SJSA1 (cell line): ENCODE data around the gene PNPLA2. TPM values are rescaled to one million over a fixed set of nuclear protein-coding genes. Genes with fewer than 3 reads are reported as not detected.

Experiments
- DNase-seq, 2 experiments: peaks; one replicate each; pipeline ENCODE4 v3.0.0-alpha.2; 2015 to 2020; ENCODE audit warnings: low spot score in 2 of 2, low read depth in 1 of 2
- H3K27ac ChIP-seq: fragments of 250-450 bp; sonication (Bioruptor Pico); 2 replicates; pipeline ENCODE4 v1.5.1; 2020; ENCODE audit warnings: mild to moderate bottlenecking, moderate library complexity
- H3K27me3 ChIP-seq: fragments of 250-450 bp; sonication (Bioruptor Pico); replicated peaks from 2 replicates; pipeline ENCODE4 v1.5.1; 2020; ENCODE audit warnings: mild to moderate bottlenecking, moderate library complexity
- H3K36me3 ChIP-seq: fragments of 250-450 bp; sonication (Bioruptor Pico); 2 replicates; pipeline ENCODE4 v1.5.1; 2020; ENCODE audit warnings: mild to moderate bottlenecking
- H3K4me1 ChIP-seq: fragments of 250-450 bp; sonication (Bioruptor Pico); replicated peaks from 2 replicates; pipeline ENCODE4 v1.6.1; 2021; ENCODE audit warnings: mild to moderate bottlenecking
- H3K4me3 ChIP-seq: fragments of 250-450 bp; sonication (Bioruptor Pico); 2 replicates; pipeline ENCODE4 v1.5.1; 2020; ENCODE audit warnings: mild to moderate bottlenecking
- H3K9me3 ChIP-seq: fragments of 250-450 bp; sonication (Bioruptor Pico); replicated peaks from 2 replicates; pipeline ENCODE4 v1.5.1; 2020; ENCODE audit warnings: mild to moderate bottlenecking
- total RNA-seq: library from RNA; depleted of rRNA; stranded (reverse); fragments of >200 nt; shearing (Covaris generic); gene quantifications from 2 replicates; pipeline ENCODE4 v1.2.3, GENCODE V29; 2014

The PNPLA2 gene
- total RNA-seq, 1 experiment from 2014 or later = 5.0 TPM

GRCh38 chr11:831961-832528 lies 13.3 kb downstream of the PNPLA2 start:
- Histone ChIP-seq H3K27ac (no peak overlapping the region), H3K4me1 (peaks cover 47% of the 10 kb centered on the region), H3K36me3 (peaks cover 15% of the 10 kb centered on the region)

DNA sequence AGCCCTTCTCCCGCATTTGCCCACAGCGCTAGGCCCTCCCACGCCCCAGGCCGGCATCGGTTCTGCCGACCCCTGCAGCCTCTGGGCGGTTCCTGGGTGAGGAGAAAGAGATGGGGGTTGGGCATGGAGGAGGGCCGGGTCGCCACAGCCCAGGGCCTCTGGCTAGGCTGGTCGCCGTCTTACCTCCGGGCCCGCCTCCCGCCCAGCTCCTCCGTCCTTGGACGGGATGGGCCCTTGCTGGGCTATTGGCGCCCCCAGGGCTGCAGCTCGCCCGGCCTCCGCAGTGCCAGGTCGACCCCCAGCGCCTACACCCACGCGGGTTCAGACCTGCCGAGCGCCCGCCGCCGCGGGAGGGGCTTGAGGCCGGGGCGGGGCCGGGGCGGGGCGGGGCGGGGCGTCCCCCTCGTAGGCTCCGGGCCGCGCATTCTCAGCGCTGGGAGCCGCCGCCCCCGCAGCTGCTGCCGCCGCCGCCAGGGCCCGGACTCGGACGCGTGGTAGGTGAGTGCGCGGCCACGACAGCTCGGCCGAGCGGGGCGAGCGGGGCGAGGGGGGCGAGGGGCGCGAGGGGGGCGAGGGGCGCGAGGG lies 13.9 kb downstream of the PNPLA2 start, which contains the start of gene CD151:
CD151 (plus strand) TSS at position 424 of the 585 bp plus-strand sequence. CDS start 3,118 bp downstream, outside the sequence.
- DNase-seq = no peak
- H3K9me3 ChIP-seq = no peaks in the 10 kb centered on the region
- H3K27me3 ChIP-seq = peaks cover 22% of the 10 kb centered on the region
- H3K27ac ChIP-seq = peak within 1 kb of the TSS; percentile 57
- H3K4me3 ChIP-seq = peak within 1 kb of the TSS; percentile 80
- H3K36me3 ChIP-seq = peaks cover 21% of the 10 kb centered on the region
- H3K4me1 ChIP-seq = peaks cover 47% of the 10 kb centered on the region

More at GRCh38 chr11:831961-832528, 13.3 kb downstream of the PNPLA2 start:
- H3K27me3 ChIP-seq = peaks cover 22% of the 10 kb centered on the region
- H3K4me3 ChIP-seq = peak overlapping the region; percentile 80
- DNase-seq = no peak
- H3K9me3 ChIP-seq = no peaks in the 10 kb centered on the region

DNA sequence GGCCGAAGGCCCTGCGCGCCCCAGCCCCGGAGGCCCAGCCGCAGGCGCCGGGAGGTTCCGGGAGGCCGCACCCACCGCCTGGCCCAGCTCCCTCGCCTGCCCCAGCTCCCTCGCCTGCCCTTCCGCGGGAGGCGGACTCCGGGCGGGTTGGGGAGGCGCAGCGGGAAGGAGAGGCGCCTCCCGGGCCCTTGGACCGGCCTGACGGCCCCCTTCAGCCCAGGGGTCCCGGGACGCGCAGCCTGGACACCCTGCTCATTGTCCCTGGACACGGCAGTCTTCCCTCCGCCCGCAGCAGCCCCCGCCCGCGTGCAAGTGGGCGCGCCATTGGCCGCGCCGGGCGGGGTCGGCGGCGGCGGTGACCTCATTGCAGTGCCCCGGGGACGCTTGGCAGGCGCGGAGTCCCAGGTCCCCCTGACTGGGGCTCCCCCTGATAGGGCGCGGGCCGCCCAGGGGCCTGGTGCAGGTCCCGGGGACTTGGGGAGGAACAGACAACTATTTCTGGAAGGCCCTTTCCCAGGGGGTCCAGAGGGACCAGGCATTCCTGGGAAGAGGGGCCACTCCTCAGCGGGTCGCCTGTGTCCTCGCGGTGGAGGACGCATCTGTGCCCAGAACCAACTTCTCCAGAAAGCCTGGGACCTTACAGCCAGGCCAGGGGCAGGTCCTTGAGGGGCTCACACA lies 14.5 kb downstream of the PNPLA2 start:
- peak in 1 of 2 experiments; percentile 71 for DNase-seq
- Histone ChIP-seq H3K9me3 (no peaks in the 10 kb centered on the region), H3K27me3 (peaks cover 22% of the 10 kb centered on the region), H3K36me3 (peaks cover 25% of the 10 kb centered on the region), H3K4me3 (peak overlapping the region; percentile 80), H3K27ac (peak overlapping the region; percentile 57), H3K4me1 (peaks cover 50% of the 10 kb centered on the region)

GRCh38 chr11:833849-834311 lies 15.2 kb downstream of the PNPLA2 start:
- Histone ChIP-seq H3K9me3 (no peaks in the 10 kb centered on the region), H3K36me3 (peaks cover 31% of the 10 kb centered on the region), H3K4me3 (peak overlapping the region; percentile 80), H3K4me1 (peaks cover 50% of the 10 kb centered on the region), H3K27ac (peak overlapping the region; percentile 57), H3K27me3 (peaks cover 21% of the 10 kb centered on the region)
- no peak for DNase-seq

DNA sequence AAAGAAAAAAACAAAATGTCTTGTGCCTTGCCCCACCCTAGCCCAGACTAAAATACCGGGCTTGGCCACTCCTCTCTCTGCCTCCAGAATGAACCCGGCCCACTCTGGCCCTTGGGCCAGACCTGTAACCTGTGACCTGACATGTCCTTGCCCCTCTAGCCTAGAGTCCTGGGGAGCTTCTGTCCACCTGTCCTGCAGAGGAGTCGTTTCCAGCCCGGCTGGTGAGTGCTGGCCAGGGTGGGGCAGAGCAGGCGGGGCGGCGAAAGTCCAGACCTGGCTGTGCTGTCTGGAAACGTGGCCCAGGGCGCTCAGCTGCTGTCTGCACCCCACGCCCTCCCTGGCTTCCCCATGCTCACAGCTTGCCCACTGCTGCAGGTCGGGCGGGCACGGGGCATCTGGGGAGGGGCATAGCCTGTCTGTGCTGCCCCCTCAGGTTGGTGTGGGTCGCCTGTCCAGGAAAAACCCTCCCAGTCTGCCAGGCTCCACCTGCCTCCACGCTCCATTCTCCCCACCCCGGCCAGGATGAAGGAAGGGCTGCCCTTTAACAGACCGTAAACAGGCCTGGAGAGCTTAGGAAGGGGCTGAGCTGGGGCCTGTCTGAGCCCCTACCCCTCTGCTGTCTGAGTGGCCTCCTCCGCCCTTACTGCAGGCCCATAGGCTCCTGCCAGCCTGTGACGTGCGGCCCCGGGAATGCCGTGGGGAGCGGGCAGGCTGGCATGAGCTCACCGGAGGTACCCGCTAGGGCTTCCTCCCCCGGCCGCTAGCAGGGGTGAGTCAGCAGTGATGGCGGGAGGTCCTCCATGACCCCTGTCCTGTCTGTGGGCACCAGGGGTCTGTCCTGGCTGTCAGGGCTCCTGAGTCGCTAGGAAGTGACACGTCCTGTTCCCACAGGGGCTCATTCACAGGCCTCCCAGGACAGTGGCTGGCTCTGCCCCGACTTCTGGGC lies 15.9 kb downstream of the PNPLA2 start:
- H3K27me3 ChIP-seq = peaks cover 14% of the 10 kb centered on the region
- peaks cover 39% of the 10 kb centered on the region for H3K36me3 ChIP-seq
- H3K4me3 ChIP-seq = peak overlapping the region; percentile 0; the same call in 1 of the 2 replicates
- H3K27ac ChIP-seq = peak overlapping the region; percentile 57
- DNase-seq = peak; percentile 84 to 88
- no peaks in the 10 kb centered on the region for H3K9me3 ChIP-seq
- H3K4me1 ChIP-seq = peaks cover 48% of the 10 kb centered on the region

DNA sequence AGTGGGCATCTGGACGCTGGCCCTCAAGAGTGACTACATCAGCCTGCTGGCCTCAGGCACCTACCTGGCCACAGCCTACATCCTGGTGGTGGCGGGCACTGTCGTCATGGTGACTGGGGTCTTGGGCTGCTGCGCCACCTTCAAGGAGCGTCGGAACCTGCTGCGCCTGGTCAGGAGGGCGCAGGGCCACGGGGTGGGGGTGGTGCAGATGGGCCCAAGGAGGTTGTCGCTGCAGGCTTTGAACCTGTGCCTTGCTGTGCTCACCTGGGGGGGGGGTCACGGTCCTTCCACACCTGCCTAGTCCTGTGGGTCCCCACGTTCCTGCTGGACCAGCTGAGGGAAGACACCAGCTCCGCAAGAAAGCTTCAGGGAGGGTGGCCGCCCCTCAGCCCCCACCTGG lies 17.6 kb downstream of the PNPLA2 start:
- H3K27ac ChIP-seq = no peak overlapping the region
- peaks cover 55% of the 10 kb centered on the region for H3K36me3 ChIP-seq
- no peak overlapping the region for H3K4me3 ChIP-seq
- DNase-seq = no peak
- no peaks in the 10 kb centered on the region for H3K27me3 ChIP-seq
- H3K9me3 ChIP-seq = no peaks in the 10 kb centered on the region
- peaks cover 41% of the 10 kb centered on the region for H3K4me1 ChIP-seq

- Histone ChIP-seq H3K36me3 (peaks cover 58% of the 10 kb centered on the region), H3K4me1 (peaks cover 40% of the 10 kb centered on the region), H3K27me3 (no peaks in the 10 kb centered on the region), H3K27ac (no peak overlapping the region), H3K9me3 (no peaks in the 10 kb centered on the region), H3K4me3 (no peak overlapping the region)
- no peak for DNase-seq
These were observed 18.0 kb downstream of the PNPLA2 start for GRCh38 chr11:836700-837099.

DNA sequence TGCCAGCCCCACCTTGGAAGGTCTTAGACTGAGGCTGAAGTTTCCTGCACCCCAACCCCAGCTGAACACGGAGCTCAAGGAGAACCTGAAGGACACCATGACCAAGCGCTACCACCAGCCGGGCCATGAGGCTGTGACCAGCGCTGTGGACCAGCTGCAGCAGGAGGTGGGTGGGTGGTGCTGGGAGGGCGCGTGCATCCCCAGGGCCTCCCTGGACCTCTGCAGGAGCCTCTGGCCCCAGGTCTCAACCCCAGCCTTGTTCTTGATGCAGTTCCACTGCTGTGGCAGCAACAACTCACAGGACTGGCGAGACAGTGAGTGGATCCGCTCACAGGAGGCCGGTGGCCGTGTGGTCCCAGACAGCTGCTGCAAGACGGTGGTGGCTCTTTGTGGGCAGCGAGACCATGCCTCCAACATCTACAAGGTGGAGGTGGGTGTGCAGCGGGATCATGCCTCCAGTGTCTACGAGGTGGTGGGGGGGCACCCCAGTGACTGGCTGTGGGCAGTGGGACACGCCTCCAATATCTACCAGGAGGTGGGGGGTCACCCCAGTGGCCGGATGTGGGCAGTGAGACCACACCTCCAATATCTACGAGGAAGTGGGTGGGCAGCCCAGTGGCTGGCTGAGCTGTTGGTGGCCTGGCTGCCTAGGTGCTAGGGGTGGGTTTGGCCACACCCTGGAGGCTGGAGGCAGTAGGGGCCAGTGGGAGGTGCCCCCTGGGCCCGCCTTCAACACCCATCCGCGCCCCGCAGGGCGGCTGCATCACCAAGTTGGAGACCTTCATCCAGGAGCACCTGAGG lies 18.7 kb downstream of the PNPLA2 start:
- Histone ChIP-seq H3K27ac (no peak overlapping the region), H3K4me3 (no peak overlapping the region), H3K4me1 (peaks cover 34% of the 10 kb centered on the region), H3K9me3 (no peaks in the 10 kb centered on the region), H3K36me3 (peaks cover 64% of the 10 kb centered on the region), H3K27me3 (no peaks in the 10 kb centered on the region)
- DNase-seq = no peak

GRCh38 chr11:837990-838307 lies 19.2 kb downstream of the PNPLA2 start:
- H3K27me3 ChIP-seq = no peaks in the 10 kb centered on the region
- H3K9me3 ChIP-seq = no peaks in the 10 kb centered on the region
- peaks cover 67% of the 10 kb centered on the region for H3K36me3 ChIP-seq
- no peak overlapping the region for H3K27ac ChIP-seq
- DNase-seq = no peak
- H3K4me1 ChIP-seq = peaks cover 31% of the 10 kb centered on the region
- no peak overlapping the region for H3K4me3 ChIP-seq

GRCh38 chr11:838441-839279 lies 19.9 kb downstream of the PNPLA2 start:
- peaks cover 64% of the 10 kb centered on the region for H3K36me3 ChIP-seq
- no peaks in the 10 kb centered on the region for H3K27me3 ChIP-seq
- H3K27ac ChIP-seq = no peak overlapping the region
- H3K9me3 ChIP-seq = no peaks in the 10 kb centered on the region
- DNase-seq = no peak
- no peak overlapping the region for H3K4me3 ChIP-seq
- peaks cover 29% of the 10 kb centered on the region for H3K4me1 ChIP-seq

GRCh38 chr11:839280-839623 lies 20.5 kb downstream of the PNPLA2 start:
- H3K4me3 ChIP-seq = no peak overlapping the region
- no peak for DNase-seq
- H3K27me3 ChIP-seq = no peaks in the 10 kb centered on the region
- H3K4me1 ChIP-seq = peaks cover 28% of the 10 kb centered on the region
- no peak overlapping the region for H3K27ac ChIP-seq
- H3K36me3 ChIP-seq = peaks cover 62% of the 10 kb centered on the region
- H3K9me3 ChIP-seq = no peaks in the 10 kb centered on the region

- Histone ChIP-seq H3K4me3 (no peak overlapping the region), H3K27ac (no peak overlapping the region), H3K36me3 (peaks cover 62% of the 10 kb centered on the region), H3K27me3 (no peaks in the 10 kb centered on the region), H3K4me1 (peaks cover 26% of the 10 kb centered on the region), H3K9me3 (no peaks in the 10 kb centered on the region)
- DNase-seq = no peak
These were observed 21.3 kb downstream of the PNPLA2 start for GRCh38 chr11:839875-840617.
